Stimulated activated CD8-positive, alpha-beta memory T cell treated with anti-CD3 and anti-CD28 coated beads, Interleukin-15, amount 100 ng/mL, for 48 hours (primary cell): ENCODE results near the gene SPEF2.
"Not testable (repeated sequence)": the region's sequence is repeated elsewhere in the genome, so short reads cannot be mapped to it uniquely, and the experiment has no call there.

Source experiments
- DNase-seq, 2 donors: peaks; one replicate each; pipeline ENCODE4 v3.0.0-alpha.2; 2020; ENCODE audit warnings: low read depth in 2 of 2

Gene SPEF2

DNA sequence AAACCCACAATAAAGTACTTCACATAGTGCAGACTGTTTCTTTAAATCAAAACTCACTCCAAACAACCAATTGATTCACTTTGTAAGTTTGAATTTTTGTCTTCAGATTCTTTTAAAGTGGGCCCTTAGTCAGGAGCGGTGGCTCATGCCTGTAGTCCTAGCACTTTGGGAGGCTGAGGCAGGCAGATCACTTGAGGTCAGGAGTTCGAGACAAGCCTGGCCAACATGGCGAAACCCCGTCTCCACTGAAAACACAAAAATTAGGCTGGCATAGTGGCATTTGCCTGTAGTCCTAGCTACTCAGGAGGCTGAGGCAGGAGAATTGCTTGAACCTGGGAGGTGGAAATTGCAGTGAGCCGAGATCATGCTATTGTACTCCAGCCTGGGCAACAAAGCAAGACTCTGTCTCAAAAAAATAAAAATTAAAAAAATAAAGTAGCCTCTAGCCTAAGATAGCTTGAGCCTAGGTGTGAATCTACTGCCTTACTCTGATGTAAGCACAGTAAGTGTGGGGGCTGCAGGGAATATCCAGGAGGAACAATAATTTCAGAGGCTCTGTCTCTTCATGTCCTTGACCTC lies 238.6 kb downstream of the SPEF2 start:
- DNase-seq: not testable (repeated sequence)

DNA sequence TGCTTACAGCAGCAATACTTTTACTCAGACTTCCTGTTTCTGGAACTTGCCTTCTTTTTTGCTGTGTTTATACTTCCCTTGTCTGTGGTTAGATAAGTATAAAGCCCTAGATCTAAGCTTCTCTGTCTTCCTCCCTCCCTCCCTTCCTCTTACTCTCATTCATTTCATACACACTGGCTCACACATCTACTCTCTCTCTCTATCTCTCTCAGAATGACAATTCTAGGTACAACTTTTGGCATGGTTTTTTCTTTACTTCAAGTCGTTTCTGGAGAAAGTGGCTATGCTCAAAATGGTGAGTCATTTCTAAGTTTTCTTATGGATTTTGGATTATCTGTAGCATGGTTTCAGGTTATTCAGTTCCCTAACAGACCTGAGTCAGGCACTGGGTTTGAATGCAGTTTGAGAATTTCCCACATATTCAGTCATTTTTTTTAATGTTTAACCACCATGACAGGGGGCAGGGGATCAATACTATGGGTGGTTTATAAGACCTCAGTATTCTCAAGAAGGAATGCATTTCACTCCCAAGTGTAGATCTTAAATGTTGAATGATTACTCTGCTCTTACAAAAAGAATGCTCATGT lies 239.2 kb downstream of the SPEF2 start, which contains the start of gene IL7R:
TSS of gene IL7R (plus strand) at position 127 of the 587 bp plus-strand sequence. CDS start at position 214, 87 bp downstream.
- DNase-seq: no peak

- DNase-seq: no peak
Measured at GRCh38 chr5:35857606-35858205, 240.0 kb downstream of the SPEF2 start.

DNA sequence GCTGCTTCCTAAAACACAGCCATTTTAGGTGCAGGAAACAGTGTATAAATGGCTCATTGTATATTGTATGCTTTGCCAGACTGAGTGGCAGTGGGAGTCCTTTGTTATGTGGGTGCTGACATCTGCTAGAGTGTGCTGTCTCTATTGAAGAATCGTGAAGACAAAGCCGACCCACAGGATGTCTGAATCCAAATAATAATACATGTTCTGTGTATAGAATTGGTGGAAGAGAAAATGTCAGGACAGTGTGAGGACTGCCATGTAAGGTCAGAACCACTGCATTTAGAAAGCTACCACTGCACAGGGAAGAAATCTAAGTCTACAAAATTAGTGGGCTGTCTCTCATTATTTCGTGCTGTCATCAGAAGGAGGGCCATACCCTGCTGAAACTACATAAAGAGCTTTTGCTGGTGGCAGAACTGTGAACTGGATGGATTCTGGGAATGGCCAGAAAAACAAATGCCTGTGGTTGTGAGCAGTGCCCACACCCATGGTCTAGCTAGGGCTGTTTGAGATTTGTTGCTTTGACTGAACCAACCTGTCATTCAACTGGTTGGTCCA lies 241.5 kb downstream of the SPEF2 start:
- DNase-seq: no peak

GRCh38 chr5:35860686-35861085 lies 243.0 kb downstream of the SPEF2 start:
- no peak for DNase-seq

DNA sequence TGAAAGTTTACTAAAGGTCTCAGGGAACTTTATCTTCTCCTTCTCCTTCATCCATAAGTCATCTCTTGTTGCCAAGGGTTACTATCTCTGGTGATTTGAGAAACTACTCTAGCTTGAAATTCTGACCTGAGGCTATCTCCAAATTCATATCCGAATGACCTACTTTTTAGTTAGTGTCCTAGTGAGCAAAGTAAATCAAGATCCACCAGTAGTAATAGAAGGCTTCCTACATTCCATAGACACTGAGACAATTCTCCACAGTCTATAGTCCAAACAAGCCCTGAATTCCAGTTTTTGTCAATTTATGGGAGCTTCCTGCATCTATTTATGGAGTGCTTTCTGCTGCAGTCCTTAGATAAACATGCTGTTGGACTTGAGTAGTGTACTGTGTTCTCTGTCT lies 244.1 kb downstream of the SPEF2 start:
- no peak for DNase-seq

GRCh38 chr5:35862126-35862525 lies 244.5 kb downstream of the SPEF2 start:
- DNase-seq: no peak

DNA sequence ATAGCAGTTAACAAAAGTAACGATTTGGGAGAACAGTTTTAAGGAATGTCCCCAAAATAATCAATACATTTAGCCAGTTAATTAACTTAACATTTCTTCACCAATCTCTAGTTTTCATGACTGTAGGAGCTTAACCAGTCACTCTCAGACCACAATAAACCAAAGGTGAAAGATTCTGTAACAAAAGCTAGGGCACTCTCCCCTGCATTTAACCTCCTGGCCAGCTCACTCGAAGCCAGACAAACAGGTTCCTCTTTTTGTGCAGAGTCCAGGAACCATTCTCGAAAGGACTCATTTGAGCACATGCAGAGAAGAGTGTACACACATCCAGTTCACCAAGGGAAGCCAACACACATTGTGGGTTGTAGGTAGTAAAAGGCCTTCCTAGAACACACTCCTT lies 245.5 kb downstream of the SPEF2 start:
- no peak for DNase-seq
